ENCODE measurements around the gene AKR1D1. TPM values are rescaled to one million over a fixed set of nuclear protein-coding genes. Genes with fewer than 3 reads are reported as not detected.
"Not testable (repeated sequence)": the region's sequence is repeated elsewhere in the genome, so short reads cannot be mapped to it uniquely, and the experiment has no call there.

Gene AKR1D1
- total and polyA plus RNA-seq, 8 donors: not detected

DNA sequence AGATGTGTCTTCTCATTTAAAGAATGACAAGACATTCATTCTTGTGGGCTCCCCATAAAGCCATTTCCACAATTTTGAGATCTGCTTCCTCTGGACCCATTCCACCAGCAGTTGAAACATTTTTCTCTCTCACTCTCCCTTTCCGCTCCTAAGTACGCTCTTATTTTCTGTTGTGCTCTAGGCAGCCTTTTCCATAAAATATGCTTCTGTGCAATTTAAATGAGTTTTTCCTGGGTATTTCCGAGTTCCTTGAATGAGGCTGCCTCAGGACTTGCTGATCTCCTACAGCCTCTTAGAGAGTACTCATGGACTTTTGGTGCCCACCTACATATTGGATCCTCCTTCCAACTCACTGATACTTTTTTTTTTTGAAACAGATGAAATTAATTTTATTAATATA, 23.6 kb upstream of the AKR1D1 start:
- intact Hi-C loops (cut with DNase I; ENCODE audit: low total_unique reads): no loop called here
- 82 to 96% (median 95%) methylated on average over 3 of the region's 3 CpGs for WGBS, 5 donors
- H3K36me3 ChIP-seq: no peaks in the 10 kb centered on the region
- no peaks in the 10 kb centered on the region for H3K9me3 ChIP-seq
- no peak overlapping the region for H3K27ac ChIP-seq
- no peaks in the 10 kb centered on the region for H3K27me3 ChIP-seq
- TF ChIP-seq POLR2AphosphoS5 (IDR thresholded peaks at IDR 0.05) (no peak), POLR2A (IDR thresholded peaks at IDR 0.05) (no peak), EP300 (IDR thresholded peaks at IDR 0.05) (no peak)
- TF ChIP-seq, protein P1, sequence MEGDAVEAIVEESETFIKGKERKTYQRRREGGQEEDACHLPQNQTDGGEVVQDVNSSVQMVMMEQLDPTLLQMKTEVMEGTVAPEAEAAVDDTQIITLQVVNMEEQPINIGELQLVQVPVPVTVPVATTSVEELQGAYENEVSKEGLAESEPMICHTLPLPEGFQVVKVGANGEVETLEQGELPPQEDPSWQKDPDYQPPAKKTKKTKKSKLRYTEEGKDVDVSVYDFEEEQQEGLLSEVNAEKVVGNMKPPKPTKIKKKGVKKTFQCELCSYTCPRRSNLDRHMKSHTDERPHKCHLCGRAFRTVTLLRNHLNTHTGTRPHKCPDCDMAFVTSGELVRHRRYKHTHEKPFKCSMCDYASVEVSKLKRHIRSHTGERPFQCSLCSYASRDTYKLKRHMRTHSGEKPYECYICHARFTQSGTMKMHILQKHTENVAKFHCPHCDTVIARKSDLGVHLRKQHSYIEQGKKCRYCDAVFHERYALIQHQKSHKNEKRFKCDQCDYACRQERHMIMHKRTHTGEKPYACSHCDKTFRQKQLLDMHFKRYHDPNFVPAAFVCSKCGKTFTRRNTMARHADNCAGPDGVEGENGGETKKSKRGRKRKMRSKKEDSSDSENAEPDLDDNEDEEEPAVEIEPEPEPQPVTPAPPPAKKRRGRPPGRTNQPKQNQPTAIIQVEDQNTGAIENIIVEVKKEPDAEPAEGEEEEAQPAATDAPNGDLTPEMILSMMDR (IDR thresholded peaks at IDR 0.05): no peak
- no peaks in the 10 kb centered on the region for H3K4me1 ChIP-seq
- no peak for DNase-seq
- H3K4me3 ChIP-seq: no peak overlapping the region

- H3K4me3 ChIP-seq; intact Hi-C loops (cut with DNase I; ENCODE audit: low total_unique reads); H3K4me1 ChIP-seq; H3K36me3 ChIP-seq; H3K9me3 ChIP-seq; H3K27me3 ChIP-seq; DNase-seq; H3K27ac ChIP-seq: not testable (repeated sequence)
- 89 to 100% (median 95%) methylated on average over 1 to 3 of the region's 4 CpGs for WGBS, 5 donors
Measured at GRCh38 chr7:138055698-138056097, 20.6 kb upstream of the AKR1D1 start.

GRCh38 chr7:138063400-138063799, 12.9 kb upstream of the AKR1D1 start:
- TF ChIP-seq, protein P1 (IDR thresholded peaks at IDR 0.05): no peak
- TF ChIP-seq EP300 (IDR thresholded peaks at IDR 0.05): no peak
- no peak for TF ChIP-seq POLR2A (IDR thresholded peaks at IDR 0.05)
- no peak for TF ChIP-seq POLR2AphosphoS5 (IDR thresholded peaks at IDR 0.05)
- 41 to 64% (median 55%) methylated on average over 2 of the region's 2 CpGs for WGBS, 5 donors

GRCh38 chr7:138064856-138065357, 11.4 kb upstream of the AKR1D1 start:
- Histone ChIP-seq H3K4me3 (no peak overlapping the region), H3K4me1 (no peaks in the 10 kb centered on the region), H3K27ac (no peak overlapping the region), H3K36me3 (no peaks in the 10 kb centered on the region), H3K9me3 (no peaks in the 10 kb centered on the region), H3K27me3 (no peaks in the 10 kb centered on the region)
- intact Hi-C loops (cut with DNase I; ENCODE audit: low total_unique reads): no loop called here
- TF ChIP-seq POLR2AphosphoS5 (IDR thresholded peaks at IDR 0.05) (no peak), EP300 (IDR thresholded peaks at IDR 0.05) (no peak), POLR2A (IDR thresholded peaks at IDR 0.05) (no peak)
- TF ChIP-seq, protein P1 (IDR thresholded peaks at IDR 0.05): no peak
- 57 to 77% (median 71%) methylated on average over 5 of the region's 5 CpGs for WGBS, 5 donors
- DNase-seq: peak in 1 of 2 donors; percentile 52

More at GRCh38 chr7:138063400-138063799, 12.9 kb upstream of the AKR1D1 start:
- H3K27ac ChIP-seq: no peak overlapping the region
- H3K4me3 ChIP-seq: no peak overlapping the region
- intact Hi-C loops (cut with DNase I; ENCODE audit: low total_unique reads): no loop called here
- H3K36me3 ChIP-seq: no peaks in the 10 kb centered on the region
- H3K9me3 ChIP-seq: no peaks in the 10 kb centered on the region
- DNase-seq: no peak
- H3K27me3 ChIP-seq: no peaks in the 10 kb centered on the region
- no peaks in the 10 kb centered on the region for H3K4me1 ChIP-seq

DNA sequence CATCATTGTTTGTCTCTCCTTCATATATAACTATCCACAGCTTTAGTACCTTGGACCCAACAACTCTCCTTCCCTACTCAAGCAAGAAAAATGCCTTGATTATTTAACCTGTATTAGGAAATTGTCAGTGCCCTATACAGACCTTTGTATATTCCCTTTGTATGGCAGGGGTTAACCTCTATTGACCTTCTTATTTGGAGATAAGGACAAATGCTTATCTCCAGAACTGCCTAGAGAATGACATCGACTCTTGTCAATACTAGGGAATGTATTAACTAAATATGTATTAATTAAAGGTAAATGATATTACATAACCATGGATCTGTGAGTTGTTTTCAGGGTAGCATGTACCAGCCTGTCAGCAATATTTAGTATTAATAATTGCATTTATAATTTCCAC, 10.4 kb upstream of the AKR1D1 start:
- TF ChIP-seq, protein P1 (IDR thresholded peaks at IDR 0.05): no peak
- TF ChIP-seq EP300 (IDR thresholded peaks at IDR 0.05) (no peak), POLR2AphosphoS5 (IDR thresholded peaks at IDR 0.05) (no peak), POLR2A (IDR thresholded peaks at IDR 0.05) (no peak)
- Histone ChIP-seq H3K36me3 (no peaks in the 10 kb centered on the region), H3K27ac (no peak overlapping the region), H3K4me3 (no peak overlapping the region), H3K27me3 (no peaks in the 10 kb centered on the region), H3K4me1 (no peaks in the 10 kb centered on the region), H3K9me3 (no peaks in the 10 kb centered on the region)
- no peak for DNase-seq
- WGBS, 5 donors: 16 to 37% (median 29%) methylated on average over 1 of the region's 1 CpG
- intact Hi-C loops (cut with DNase I; ENCODE audit: low total_unique reads): no loop called here

Measured in stomach (tissue), 9 donors.